Stomach (tissue), 4 donors: Measurements from ENCODE around the gene LHFPL6.

Experiments
- CTCF ChIP-seq, 7 experiments: fragments of 450-650 bp in 4 of 7; fragments of 200-600 bp in 3 of 7; sonication (generic) in 3 of 7; IDR thresholded peaks; one replicate each; pipeline ENCODE4 v1.5.1; 2016 to 2019; ENCODE audit warnings: antibody characterized with exemption in 7 of 7, control low read depth in 2 of 7, mild to moderate bottlenecking in 1 of 7
- POLR2A ChIP-seq, 4 donors: fragments of 450-650 bp; IDR thresholded peaks; one replicate each; pipeline ENCODE4 v1.6.1; 2016; ENCODE audit warnings: antibody characterized with exemption in 4 of 4, control low read depth in 2 of 4, mild to moderate bottlenecking in 1 of 4, moderate library complexity in 1 of 4
- POLR2AphosphoS5 ChIP-seq, 3 donors: sonication (generic); formaldehyde crosslinking; IDR thresholded peaks; one replicate each; pipeline ENCODE4 v1.6.1; 2016; ENCODE audit warnings: antibody characterized with exemption in 3 of 3

GRCh38 chr13:39585219-39585618 is 17.8 kb downstream of the LHFPL6 start:
- no peak for TF ChIP-seq POLR2A (IDR thresholded peaks at IDR 0.05)
- no peak for TF ChIP-seq CTCF (IDR thresholded peaks at IDR 0.05)
- TF ChIP-seq POLR2AphosphoS5 (IDR thresholded peaks at IDR 0.05), result no peak
